Measurements from ENCODE around the gene HJV.

DNA sequence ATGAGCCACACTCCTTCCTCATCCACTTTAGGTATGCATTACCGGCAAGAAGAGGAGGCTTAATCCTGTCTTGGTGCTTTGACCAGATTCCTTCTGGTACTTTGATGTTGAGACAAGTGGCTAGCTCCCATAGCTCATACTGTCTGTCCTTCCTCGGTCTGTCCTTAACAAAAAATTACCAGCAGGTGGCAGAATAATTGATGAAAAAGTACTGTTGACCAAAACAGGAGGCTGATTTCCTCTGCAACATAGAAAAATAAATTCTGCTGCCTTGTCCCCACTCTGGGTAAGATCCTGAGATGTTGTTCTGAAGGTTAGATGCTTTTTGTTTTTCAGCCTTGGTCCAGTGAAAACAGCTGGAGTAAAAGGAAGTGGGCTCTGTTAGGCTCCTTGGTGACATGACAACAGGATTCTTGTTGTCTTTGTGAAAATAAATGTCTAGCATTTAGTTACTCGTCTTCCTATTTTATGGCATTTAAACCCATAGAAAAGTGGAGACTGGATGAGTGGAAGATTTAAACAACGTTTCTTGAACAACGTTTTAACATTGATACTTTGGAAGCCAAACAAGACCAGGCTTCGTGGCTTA, 11.2 kb upstream of the HJV start:
- TF ChIP-seq, protein P1, sequence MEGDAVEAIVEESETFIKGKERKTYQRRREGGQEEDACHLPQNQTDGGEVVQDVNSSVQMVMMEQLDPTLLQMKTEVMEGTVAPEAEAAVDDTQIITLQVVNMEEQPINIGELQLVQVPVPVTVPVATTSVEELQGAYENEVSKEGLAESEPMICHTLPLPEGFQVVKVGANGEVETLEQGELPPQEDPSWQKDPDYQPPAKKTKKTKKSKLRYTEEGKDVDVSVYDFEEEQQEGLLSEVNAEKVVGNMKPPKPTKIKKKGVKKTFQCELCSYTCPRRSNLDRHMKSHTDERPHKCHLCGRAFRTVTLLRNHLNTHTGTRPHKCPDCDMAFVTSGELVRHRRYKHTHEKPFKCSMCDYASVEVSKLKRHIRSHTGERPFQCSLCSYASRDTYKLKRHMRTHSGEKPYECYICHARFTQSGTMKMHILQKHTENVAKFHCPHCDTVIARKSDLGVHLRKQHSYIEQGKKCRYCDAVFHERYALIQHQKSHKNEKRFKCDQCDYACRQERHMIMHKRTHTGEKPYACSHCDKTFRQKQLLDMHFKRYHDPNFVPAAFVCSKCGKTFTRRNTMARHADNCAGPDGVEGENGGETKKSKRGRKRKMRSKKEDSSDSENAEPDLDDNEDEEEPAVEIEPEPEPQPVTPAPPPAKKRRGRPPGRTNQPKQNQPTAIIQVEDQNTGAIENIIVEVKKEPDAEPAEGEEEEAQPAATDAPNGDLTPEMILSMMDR (conservative IDR thresholded peaks at IDR 0.05 in 1 of 2, IDR thresholded peaks at IDR 0.05 in 1 of 2; ENCODE audit: extremely low read depth in 1 of 2, insufficient read depth in 1 of 2, low read depth in 1 of 2, low read length in 2 of 2): peak; percentile 47 to 56
- TF ChIP-seq EZH2 (IDR thresholded peaks at IDR 0.05; ENCODE audit: borderline replicate concordance, low read length): no peak
